ENCODE results near the gene DIP2B.
"Not testable (repeated sequence)": the region's sequence is repeated elsewhere in the genome, so short reads cannot be mapped to it uniquely, and the experiment has no call there.

DIP2B gene

DNA sequence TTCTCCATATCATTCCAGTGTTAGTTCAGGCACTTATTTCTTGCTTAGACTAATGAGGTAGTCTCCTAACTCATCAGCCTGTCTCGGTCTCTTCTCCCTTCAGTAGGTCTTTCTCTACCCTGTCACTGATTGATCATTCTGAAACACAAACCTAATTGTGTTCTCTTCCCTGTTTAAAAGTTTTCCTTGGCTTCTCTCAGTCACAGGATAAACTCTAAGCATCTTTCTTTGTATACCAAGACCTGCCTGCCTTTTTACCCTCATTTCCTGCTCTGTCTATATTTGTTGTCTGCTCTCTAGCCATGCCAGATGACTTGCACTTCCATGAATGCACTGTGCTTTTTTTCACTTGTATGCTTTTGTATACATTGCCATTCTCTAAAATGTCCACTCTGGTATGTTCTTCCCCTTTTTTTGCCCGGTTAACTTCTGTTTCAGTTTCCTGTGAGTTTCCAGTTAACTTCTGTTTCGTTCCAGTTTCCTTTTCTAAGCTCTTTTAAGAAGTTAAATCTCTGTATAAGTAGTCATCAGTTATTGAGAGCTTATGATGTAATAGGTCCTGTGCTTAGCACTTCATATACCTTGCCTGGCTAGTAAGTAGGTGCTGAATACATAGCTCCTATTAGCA, 12.8 kb downstream of the DIP2B start:
- Histone ChIP-seq H3K4me3 (IDR thresholded peaks at IDR 0.05; ENCODE audit: insufficient read depth, low read depth, low read length) (no peak overlapping the region), H2AFZ (ENCODE audit: low read depth) (no peak overlapping the region), H3K9ac (no peak overlapping the region), H3K27ac (peak overlapping the region; percentile 26; the same call in 1 of the 2 replicates), H3K27me3 (ENCODE audit: insufficient read depth, low read depth) (no peaks in the 10 kb centered on the region), H3K79me2 (ENCODE audit: insufficient read depth, low read depth) (peaks cover 22% of the 10 kb centered on the region; the same call in 1 of the 2 replicates), H3K4me1 (ENCODE audit: low read depth, poor library complexity, severe bottlenecking) (peaks cover 31% of the 10 kb centered on the region), H4K20me1 (ENCODE audit: insufficient read depth) (no peaks in the 10 kb centered on the region), H3K36me3 (ENCODE audit: insufficient read depth) (no peaks in the 10 kb centered on the region), H3K4me2 (peak overlapping the region; percentile 12; the same call in 1 of the 2 replicates)
- TF ChIP-seq, protein P1, sequence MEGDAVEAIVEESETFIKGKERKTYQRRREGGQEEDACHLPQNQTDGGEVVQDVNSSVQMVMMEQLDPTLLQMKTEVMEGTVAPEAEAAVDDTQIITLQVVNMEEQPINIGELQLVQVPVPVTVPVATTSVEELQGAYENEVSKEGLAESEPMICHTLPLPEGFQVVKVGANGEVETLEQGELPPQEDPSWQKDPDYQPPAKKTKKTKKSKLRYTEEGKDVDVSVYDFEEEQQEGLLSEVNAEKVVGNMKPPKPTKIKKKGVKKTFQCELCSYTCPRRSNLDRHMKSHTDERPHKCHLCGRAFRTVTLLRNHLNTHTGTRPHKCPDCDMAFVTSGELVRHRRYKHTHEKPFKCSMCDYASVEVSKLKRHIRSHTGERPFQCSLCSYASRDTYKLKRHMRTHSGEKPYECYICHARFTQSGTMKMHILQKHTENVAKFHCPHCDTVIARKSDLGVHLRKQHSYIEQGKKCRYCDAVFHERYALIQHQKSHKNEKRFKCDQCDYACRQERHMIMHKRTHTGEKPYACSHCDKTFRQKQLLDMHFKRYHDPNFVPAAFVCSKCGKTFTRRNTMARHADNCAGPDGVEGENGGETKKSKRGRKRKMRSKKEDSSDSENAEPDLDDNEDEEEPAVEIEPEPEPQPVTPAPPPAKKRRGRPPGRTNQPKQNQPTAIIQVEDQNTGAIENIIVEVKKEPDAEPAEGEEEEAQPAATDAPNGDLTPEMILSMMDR (conservative IDR thresholded peaks at IDR 0.05; ENCODE audit: low read depth, low read length), result no peak

DNA sequence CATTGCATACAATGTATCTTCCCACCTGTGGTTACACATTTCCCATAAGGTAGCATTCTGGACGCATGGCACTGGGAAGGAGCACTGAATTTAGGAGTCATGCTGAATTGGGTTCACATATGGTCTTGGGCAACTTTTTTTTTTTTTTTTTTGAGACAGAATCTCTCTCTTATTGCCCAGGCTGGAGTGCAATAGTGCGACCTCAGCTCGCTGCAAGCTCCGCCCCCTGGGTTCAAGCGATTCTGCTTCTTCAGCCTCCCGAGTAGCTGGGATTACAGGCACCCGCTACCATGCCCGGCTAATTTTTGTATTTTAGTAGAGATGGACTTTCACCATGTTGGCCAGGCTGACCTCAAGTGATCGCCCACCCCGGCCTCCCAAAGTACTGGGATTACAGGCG, 13.3 kb downstream of the DIP2B start:
- Histone ChIP-seq H3K27me3 (ENCODE audit: insufficient read depth, low read depth) (no peaks in the 10 kb centered on the region), H3K4me2 (0 out of 2 replicates have a peak overlapping the region, but pooled peaks have one; percentile 12), H3K27ac (no peak overlapping the region), H3K9ac (no peak overlapping the region), H3K36me3 (ENCODE audit: insufficient read depth) (no peaks in the 10 kb centered on the region), H2AFZ (ENCODE audit: low read depth) (no peak overlapping the region), H3K4me1 (ENCODE audit: low read depth, poor library complexity, severe bottlenecking) (peaks cover 31% of the 10 kb centered on the region), H3K79me2 (ENCODE audit: insufficient read depth, low read depth) (peaks cover 18% of the 10 kb centered on the region; the same call in 1 of the 2 replicates), H3K4me3 (IDR thresholded peaks at IDR 0.05; ENCODE audit: insufficient read depth, low read depth, low read length) (no peak overlapping the region), H4K20me1 (ENCODE audit: insufficient read depth) (no peaks in the 10 kb centered on the region)
- TF ChIP-seq, protein P1 (conservative IDR thresholded peaks at IDR 0.05; ENCODE audit: low read depth, low read length), result no peak

DNA sequence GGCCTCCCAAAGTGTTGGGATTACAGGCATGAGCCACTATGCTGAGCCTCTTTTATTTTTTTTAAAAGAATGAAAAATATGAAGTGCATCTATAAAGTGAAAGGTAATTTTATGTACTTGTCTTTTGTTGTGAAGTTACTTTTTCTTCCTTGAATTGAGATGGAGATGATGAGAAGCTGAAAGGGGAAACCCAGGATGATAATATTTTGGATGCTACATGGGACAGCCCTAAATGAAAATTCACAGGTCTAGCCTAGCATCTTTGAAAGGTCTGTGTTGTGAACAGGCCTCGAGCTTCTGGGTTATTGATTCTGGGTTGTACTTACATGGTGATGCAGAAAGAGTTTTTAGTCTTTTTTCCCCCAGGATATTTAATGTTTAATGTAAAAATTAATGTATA, 14.6 kb downstream of the DIP2B start:
- H2AFZ ChIP-seq (ENCODE audit: low read depth), result no peak overlapping the region
- peaks cover 31% of the 10 kb centered on the region for H3K4me1 ChIP-seq (ENCODE audit: low read depth, poor library complexity, severe bottlenecking)
- no peak overlapping the region for H3K27ac ChIP-seq
- no peaks in the 10 kb centered on the region for H4K20me1 ChIP-seq (ENCODE audit: insufficient read depth)
- no peaks in the 10 kb centered on the region for H3K36me3 ChIP-seq (ENCODE audit: insufficient read depth)
- H3K4me2 ChIP-seq, result no peak overlapping the region
- H3K4me3 ChIP-seq (IDR thresholded peaks at IDR 0.05; ENCODE audit: insufficient read depth, low read depth, low read length), result no peak overlapping the region
- no peak overlapping the region for H3K9ac ChIP-seq
- H3K79me2 ChIP-seq (ENCODE audit: insufficient read depth, low read depth), result peaks cover 18% of the 10 kb centered on the region; the same call in 1 of the 2 replicates
- TF ChIP-seq, protein P1 (conservative IDR thresholded peaks at IDR 0.05; ENCODE audit: low read depth, low read length), result no peak
- no peaks in the 10 kb centered on the region for H3K27me3 ChIP-seq (ENCODE audit: insufficient read depth, low read depth)

DNA sequence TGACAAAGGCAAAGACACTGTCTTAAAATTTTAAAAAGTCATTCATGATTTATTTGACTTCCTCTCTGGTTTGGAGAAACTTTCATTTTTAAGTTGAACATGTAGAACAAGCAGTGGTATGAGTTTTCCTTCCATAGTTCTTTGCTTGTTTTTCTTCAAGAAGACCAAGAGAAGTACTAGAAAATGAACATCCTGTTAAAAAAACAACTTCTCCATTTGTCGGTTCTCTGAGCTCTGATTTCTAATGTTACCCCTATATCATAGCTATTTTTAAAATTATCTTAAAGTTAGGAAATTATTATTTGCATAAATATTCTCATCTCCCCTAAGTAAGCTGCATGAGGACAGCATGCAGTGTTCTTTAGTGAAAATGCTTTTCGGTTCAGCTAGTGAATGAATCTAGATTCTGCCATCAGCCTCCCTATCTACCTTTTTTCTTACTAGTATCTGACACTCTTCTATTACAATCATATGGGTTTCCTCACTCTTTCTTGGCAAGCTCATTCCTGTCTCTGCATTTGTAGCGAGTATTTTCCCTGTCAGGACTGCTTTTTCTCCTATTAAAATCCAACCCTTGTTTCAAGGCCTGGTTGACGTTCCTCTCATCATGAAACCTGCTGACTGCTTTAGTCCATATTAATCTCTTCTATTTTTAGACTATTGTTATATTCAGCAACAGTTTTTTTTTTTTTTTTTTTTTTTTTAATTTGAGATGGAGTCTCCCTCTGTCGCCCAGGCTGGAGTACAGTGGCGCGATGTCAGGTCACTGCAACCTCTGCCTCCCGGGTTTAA, 15.8 kb downstream of the DIP2B start:
- TF ChIP-seq, protein P1 (conservative IDR thresholded peaks at IDR 0.05; ENCODE audit: low read depth, low read length), result no peak
- H3K27me3 ChIP-seq (ENCODE audit: insufficient read depth, low read depth), result no peaks in the 10 kb centered on the region
- no peak overlapping the region for H3K27ac ChIP-seq
- no peak overlapping the region for H3K4me3 ChIP-seq (IDR thresholded peaks at IDR 0.05; ENCODE audit: insufficient read depth, low read depth, low read length)
- peaks cover 11% of the 10 kb centered on the region; the same call in 1 of the 2 replicates for H3K79me2 ChIP-seq (ENCODE audit: insufficient read depth, low read depth)
- H3K4me2 ChIP-seq, result peak overlapping the region; percentile 22; the same call in 1 of the 2 replicates
- H3K4me1 ChIP-seq (ENCODE audit: low read depth, poor library complexity, severe bottlenecking), result peaks cover 31% of the 10 kb centered on the region
- H4K20me1 ChIP-seq (ENCODE audit: insufficient read depth), result no peaks in the 10 kb centered on the region
- H2AFZ ChIP-seq (ENCODE audit: low read depth), result no peak overlapping the region
- no peak overlapping the region for H3K9ac ChIP-seq
- no peaks in the 10 kb centered on the region for H3K36me3 ChIP-seq (ENCODE audit: insufficient read depth)

DNA sequence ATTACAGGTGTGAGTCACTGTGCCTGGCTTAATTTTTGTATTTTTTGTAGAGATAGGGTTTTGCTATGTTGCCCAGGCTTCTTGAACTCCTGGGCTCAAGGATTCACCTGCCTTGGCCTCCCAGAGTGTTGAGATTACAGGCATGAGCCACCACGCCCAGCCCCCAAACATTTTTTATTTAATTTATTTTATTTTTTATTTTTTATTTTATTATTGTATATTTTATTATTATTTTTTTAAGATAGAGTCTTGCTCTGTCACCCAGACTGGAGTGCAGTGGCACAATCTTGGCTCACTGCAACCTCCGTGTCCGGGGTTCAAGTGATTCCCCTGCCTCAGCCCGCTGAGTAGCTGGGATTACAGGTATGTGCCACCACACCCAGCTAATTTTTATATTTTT, 17.0 kb downstream of the DIP2B start:
- not testable (repeated sequence) for H3K27me3 ChIP-seq (ENCODE audit: insufficient read depth, low read depth); H4K20me1 ChIP-seq (ENCODE audit: insufficient read depth); H3K27ac ChIP-seq; H3K9ac ChIP-seq; H3K36me3 ChIP-seq (ENCODE audit: insufficient read depth); H3K4me2 ChIP-seq; H3K4me3 ChIP-seq (IDR thresholded peaks at IDR 0.05; ENCODE audit: insufficient read depth, low read depth, low read length); H2AFZ ChIP-seq (ENCODE audit: low read depth)
- Histone ChIP-seq H3K4me1 (ENCODE audit: low read depth, poor library complexity, severe bottlenecking) (peaks cover 31% of the 10 kb centered on the region), H3K79me2 (ENCODE audit: insufficient read depth, low read depth) (peaks cover 10% of the 10 kb centered on the region; the same call in 1 of the 2 replicates)

All from KMS-11 (cell line).